Measurements from ENCODE around the gene PHF1. TPM values are rescaled to one million over a fixed set of nuclear protein-coding genes. Genes with fewer than 3 reads are reported as not detected.

Gene PHF1
- total RNA-seq, 2 experiments from 2014 or later, result 31.0 to 32.3 TPM

DNA sequence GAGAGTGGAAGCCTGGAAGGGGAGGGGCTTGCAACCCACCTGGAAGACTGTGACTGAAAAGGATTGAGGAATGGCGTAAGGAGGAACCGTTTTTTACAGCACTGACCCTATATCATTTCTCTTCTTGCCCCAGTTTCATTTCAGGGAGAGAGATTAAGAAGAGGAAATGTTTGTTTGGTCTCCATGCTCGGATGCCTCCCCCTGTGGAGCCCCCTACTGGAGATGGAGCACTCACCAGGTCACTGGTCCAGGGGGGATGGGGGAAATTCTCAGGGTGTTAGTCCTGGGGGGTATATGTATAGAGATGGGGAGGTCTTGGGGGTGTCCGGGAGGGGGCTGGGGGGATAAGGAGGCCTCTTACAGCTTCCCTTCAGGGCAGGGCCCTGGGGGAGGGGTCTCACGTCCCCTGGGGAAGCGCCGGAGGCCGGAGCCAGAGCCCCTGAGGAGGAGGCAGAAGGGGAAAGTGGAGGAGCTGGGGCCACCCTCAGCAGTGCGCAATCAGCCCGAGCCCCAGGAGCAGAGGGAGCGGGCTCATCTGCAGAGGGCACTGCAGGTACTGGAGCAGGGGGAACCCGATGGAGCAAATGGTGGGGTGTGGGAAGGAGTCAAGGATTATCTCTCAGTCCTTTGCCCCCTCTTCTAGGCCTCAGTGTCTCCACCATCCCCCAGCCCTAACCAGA is 3.9 kb downstream of the PHF1 start:
- Mint-ChIP-seq H3K4me3 (no peak overlapping the region), H3K9me3 (no peaks in the 10 kb centered on the region), H3K4me1 (ENCODE audit: low read depth) (peaks cover 70% of the 10 kb centered on the region), H3K27me3 (ENCODE audit: low read depth) (no peaks in the 10 kb centered on the region), H3K36me3 (ENCODE audit: low read depth) (peaks cover 26% of the 10 kb centered on the region), H3K27ac (peak overlapping the region; percentile 99)
- no peak for DNase-seq
- intact Hi-C loops (cut with micrococcal nuclease), result loop anchor here (5.0 kb wide), 3 partner anchors 562 to 823 kb away; partner anchors contain the start of genes HMGA1, PSMB8, PSMB9 and TAP1
- CTCF ChIA-PET, result interaction anchor here (0.6 kb wide), 1 partner anchor 12 kb away, joined by 3 read pairs; no protein-coding TSS in a partner anchor

DNA sequence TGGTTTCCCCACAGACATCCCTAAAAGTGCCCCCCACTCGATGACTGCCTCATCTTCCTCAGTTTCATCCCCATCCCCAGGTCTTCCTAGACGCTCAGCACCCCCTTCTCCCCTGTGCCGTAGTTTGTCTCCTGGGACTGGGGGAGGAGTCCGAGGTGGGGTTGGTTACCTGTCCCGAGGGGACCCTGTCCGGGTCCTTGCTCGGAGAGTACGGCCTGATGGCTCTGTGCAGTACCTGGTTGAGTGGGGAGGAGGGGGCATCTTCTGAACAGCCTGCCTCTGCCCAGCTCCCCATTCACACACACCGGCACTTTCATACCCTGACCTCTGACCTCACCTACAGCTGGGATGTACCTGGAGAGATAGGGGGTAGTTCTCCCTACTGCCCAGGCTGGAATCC is 5.0 kb downstream of the PHF1 start:
- Mint-ChIP-seq H3K4me3 (peak overlapping the region; percentile 11), H3K4me1 (ENCODE audit: low read depth) (peaks cover 70% of the 10 kb centered on the region), H3K27me3 (ENCODE audit: low read depth) (no peaks in the 10 kb centered on the region), H3K27ac (peak overlapping the region; percentile 99), H3K36me3 (ENCODE audit: low read depth) (peaks cover 22% of the 10 kb centered on the region), H3K9me3 (no peaks in the 10 kb centered on the region)
- intact Hi-C loops (cut with micrococcal nuclease), result loop anchor here (2.0 to 5.0 kb wide), 3 partner anchors 15 to 821 kb away; partner anchors contain the start of genes HMGA1 and PSMB8
- no peak for DNase-seq
- CTCF ChIA-PET, result interaction anchor here (1.5 to 2.0 kb wide), 2 partner anchors 10 to 13 kb away, joined by 4 to 6 read pairs; no protein-coding TSS in a partner anchor

DNA sequence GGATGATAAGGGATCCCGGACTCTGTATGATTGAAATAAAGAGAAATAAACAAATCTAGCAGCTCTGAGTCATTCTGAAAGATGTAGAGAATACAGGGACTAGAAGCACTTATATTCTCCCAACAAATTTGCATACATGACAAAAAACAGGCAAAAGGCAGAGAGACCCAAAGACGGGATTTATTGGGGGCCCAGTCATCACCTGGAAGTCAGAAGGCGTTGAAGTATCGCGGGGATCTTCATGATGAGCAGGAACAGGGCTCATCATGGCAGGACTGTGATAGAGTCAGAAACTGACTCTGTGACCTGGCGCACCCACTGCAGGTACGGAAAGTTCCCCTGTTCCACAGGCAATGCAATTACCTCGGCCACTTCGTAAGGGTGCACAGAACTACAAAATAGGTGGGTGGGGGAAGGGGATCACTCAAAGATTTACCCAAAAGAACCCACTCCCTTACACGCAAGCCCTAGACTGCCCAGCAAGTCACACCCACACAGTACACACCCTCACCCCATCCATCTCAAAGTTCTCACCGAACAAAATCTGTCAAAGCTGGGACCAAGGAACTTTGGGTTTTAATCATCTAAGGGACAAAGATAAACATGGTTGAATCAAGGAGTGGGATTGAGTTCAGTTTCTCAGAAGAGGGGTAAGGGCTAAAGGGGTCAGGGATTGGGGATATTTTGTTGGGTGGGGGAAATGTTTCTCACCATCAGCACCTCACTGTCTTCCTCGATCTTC is 5.7 kb downstream of the PHF1 start:
- Mint-ChIP-seq H3K27ac (peak overlapping the region; percentile 99), H3K4me1 (ENCODE audit: low read depth) (peaks cover 74% of the 10 kb centered on the region), H3K9me3 (no peaks in the 10 kb centered on the region), H3K36me3 (ENCODE audit: low read depth) (peaks cover 22% of the 10 kb centered on the region), H3K27me3 (ENCODE audit: low read depth) (no peaks in the 10 kb centered on the region), H3K4me3 (peak overlapping the region; percentile 92)
- intact Hi-C loops (cut with micrococcal nuclease), result loop anchor here (2.0 to 5.0 kb wide), 3 partner anchors 14 to 821 kb away; partner anchors contain the start of genes HMGA1 and PSMB8
- CTCF ChIA-PET, result interaction anchor here (0.6 to 2.0 kb wide), 3 partner anchors 10 to 104 kb away, joined by 3 to 6 read pairs (median 4); no protein-coding TSS in a partner anchor
- peak; percentile 77 for DNase-seq

DNA sequence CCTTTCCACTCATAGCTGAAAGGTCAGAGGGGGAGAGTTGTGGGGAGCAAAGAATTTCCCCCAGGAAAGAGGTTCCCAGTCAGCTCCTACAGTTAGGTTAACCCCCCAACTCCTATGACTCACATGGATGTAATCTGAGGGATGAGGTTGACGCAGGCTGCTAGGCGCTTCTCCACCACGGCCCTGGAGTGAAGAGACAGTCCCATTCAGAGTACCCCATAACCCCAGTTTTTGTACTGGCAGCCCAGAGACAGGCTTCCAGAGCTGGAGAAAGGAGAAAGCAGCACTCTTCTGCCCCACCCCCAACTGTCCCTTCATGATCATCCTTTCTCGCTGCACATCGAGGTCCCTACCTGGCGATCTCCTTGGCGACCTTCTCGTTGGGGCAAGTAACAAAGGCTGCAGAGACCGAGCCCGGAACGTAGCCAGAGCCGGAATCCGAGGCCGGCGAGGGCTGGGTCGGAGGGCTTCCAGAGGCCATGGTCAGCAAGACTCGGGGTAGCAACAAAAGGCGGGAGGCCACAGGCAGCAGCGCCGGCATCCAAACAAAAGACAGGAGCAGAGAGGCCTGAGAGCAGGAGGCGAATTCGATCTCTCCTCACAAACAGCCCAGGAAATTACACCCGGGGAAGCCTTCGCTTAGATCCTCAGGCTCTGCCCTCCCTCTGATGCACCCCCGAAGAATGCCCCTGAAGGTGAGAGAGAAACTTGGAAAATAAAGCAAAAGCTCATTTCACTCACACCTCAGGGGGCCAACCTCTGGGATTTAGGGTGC is 6.5 kb downstream of the PHF1 start:
- intact Hi-C loops (cut with micrococcal nuclease), result loop anchor here (2.0 to 5.0 kb wide), 3 partner anchors 13 to 820 kb away; partner anchors contain the start of genes HMGA1 and PSMB8
- Mint-ChIP-seq H3K4me3 (peak overlapping the region; percentile 92), H3K27me3 (ENCODE audit: low read depth) (no peaks in the 10 kb centered on the region), H3K4me1 (ENCODE audit: low read depth) (peaks cover 71% of the 10 kb centered on the region), H3K9me3 (no peaks in the 10 kb centered on the region), H3K36me3 (ENCODE audit: low read depth) (peaks cover 22% of the 10 kb centered on the region), H3K27ac (peak overlapping the region; percentile 99)
- CTCF ChIA-PET, result interaction anchor here (0.6 to 2.0 kb wide), 4 partner anchors 9 to 105 kb away, joined by 3 to 6 read pairs (median 4); no protein-coding TSS in a partner anchor
- DNase-seq, result peak; percentile 56

DNA sequence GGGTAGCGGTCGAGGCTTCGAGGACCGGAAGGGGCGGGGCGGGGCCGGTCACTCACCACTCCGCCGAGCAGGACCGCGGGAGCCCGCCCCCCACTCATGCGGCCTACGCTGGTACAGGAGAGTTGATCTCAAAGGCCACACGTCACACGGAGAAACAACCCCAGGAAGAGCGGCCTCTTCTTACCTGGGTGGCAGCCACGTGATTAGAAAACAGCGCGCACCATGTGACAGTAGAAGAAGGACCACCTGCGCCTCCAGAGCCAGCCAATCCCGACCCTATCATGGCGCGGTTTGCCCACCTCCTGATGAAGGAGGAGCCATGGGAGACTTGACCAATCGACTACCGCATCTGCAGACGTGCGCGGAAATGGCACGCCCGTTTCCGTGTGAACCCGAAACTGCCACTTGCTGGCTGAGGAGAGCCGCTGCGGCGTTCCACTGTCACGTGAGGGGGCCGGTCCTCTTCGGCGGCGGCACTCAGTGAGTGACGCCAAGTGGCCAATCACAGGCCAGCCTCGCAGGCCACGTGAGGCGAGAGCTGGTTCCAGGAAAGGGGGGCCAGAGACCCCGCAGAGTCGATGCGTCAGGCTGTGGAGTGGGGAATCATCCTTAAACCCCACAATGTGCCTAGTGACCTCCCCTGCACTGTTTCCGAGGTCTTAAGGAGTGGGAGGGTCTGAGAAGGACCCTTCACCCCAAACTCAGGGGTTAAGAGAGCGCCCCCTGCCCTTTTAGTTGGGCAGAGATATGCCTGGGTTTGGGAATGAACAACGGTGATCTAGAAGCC is 7.3 kb downstream of the PHF1 start, which contains the start of gene CUTA:
TSS of gene CUTA (minus strand) at position 205 of the 787 bp plus-strand sequence. CDS start at position 98, 107 bp downstream.
- DNase-seq, result peak; percentile 100
- no peaks in the 10 kb centered on the region for H3K9me3 Mint-ChIP-seq
- H3K27ac Mint-ChIP-seq, result peak within 1 kb of the TSS; percentile 99
- CTCF ChIA-PET, result interaction anchor here (0.7 to 1.9 kb wide), 5 partner anchors 13 to 161 kb away, joined by 3 to 9 read pairs (median 3); no protein-coding TSS in a partner anchor
- no peaks in the 10 kb centered on the region for H3K27me3 Mint-ChIP-seq (ENCODE audit: low read depth)
- peaks cover 65% of the 10 kb centered on the region for H3K4me1 Mint-ChIP-seq (ENCODE audit: low read depth)
- peak within 1 kb of the TSS; percentile 92 for H3K4me3 Mint-ChIP-seq
- intact Hi-C loops (cut with micrococcal nuclease), result loop anchor here (1.0 to 5.0 kb wide), 14 partner anchors 8 to 819 kb away; partner anchors contain the start of genes BAK1, HMGA1, KIFC1 and PSMB8
- H3K36me3 Mint-ChIP-seq (ENCODE audit: low read depth), result peaks cover 22% of the 10 kb centered on the region

DNA sequence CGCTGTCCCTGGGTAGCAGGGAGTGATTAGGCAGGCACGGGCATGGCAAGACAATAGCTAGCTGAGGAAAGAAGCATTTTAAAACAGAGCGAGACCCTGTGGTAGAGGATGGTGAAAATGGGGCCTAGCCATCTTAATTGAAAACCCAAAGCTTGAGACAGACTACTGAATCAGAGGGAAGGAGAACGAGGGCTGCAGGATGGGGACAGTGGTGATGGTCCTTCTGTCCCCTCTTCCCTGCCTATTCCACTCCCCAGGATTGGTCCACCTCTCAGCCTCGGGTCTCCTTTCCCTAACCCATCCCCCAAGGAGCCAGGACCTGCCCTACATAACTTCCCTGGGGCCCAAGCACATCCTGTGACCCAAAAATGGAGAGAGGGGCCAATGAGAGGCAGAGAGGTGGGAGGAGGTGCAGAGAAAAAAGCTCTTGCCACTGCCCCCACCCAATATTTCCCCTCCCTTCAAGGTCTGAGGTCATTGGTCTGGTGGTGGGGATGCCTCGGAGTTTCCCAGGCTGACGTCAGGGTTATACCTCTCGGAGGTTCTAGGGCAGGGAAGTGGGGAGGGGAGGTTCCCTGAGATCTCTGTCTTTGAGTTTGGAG is 8.0 kb downstream of the PHF1 start:
- H3K27me3 Mint-ChIP-seq (ENCODE audit: low read depth), result no peaks in the 10 kb centered on the region
- H3K27ac Mint-ChIP-seq, result peak overlapping the region; percentile 99
- peak overlapping the region; percentile 92 for H3K4me3 Mint-ChIP-seq
- DNase-seq, result peak; percentile 86
- intact Hi-C loops (cut with micrococcal nuclease), result loop anchor here (1.0 to 5.0 kb wide), 13 partner anchors 8 to 819 kb away; partner anchors contain the start of genes BAK1, HMGA1, KIFC1 and PSMB8
- CTCF ChIA-PET, result interaction anchor here (0.6 to 1.9 kb wide), 9 partner anchors 10 to 160 kb away, joined by 3 to 9 read pairs (median 3); no protein-coding TSS in a partner anchor
- H3K9me3 Mint-ChIP-seq, result no peaks in the 10 kb centered on the region
- H3K36me3 Mint-ChIP-seq (ENCODE audit: low read depth), result peaks cover 22% of the 10 kb centered on the region
- peaks cover 61% of the 10 kb centered on the region for H3K4me1 Mint-ChIP-seq (ENCODE audit: low read depth)

DNA sequence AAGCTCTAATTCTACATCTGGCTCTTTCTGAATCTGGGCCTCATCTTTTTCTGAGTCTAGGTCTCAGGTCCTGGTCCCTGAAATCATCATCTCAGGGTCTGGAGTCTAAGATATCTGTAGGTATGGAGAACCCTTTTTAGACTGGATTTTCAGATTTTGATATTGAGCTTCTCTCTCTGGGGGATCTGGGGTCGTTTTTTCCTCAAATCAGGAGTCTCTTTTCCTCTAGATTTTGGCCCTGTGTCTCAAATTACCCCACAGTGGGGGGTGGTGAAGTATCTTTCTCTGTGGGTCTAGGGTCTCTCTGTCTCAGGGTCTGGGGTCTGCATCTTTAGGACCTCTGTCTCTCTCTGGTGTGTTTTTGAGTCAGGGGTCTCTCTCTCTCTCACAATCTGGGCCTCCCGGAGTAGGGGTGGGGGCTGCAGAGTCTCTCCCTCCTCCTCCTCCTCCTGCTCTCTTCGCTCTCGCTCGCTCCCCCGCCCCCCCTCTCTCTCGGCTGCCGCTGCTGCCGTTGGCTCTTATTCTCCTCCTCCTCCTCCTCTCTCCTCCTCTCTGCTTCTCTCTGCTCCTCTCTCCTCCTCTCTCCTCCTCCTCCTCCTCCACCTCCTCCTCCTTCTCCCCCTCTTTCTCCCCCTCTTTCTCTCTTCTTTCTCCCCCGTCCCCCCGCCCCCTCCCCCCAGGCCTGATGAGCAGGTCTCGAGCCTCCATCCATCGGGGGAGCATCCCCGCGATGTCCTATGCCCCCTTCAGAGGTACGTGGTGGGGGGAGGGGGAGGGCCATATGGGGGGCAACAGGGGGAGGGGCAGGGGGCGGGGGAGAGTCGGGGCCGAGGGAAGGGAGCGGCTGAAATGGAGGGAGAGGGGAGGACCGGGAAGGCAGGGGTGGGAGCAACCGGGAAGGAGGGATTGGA is 9.0 kb downstream of the PHF1 start, which contains the start of gene SYNGAP1:
TSS of gene SYNGAP1 (plus strand) at position 486 of the 911 bp plus-strand sequence. CDS start at position 686, 200 bp downstream.
- intact Hi-C loops (cut with micrococcal nuclease), result loop anchor here (2.0 to 5.0 kb wide), 6 partner anchors 107 to 817 kb away; partner anchors contain the start of genes BAK1, HMGA1, PSMB8 and VPS52
- peak within 1 kb of the TSS; percentile 92 for H3K4me3 Mint-ChIP-seq
- peaks cover 13% of the 10 kb centered on the region for H3K36me3 Mint-ChIP-seq (ENCODE audit: low read depth)
- peaks cover 55% of the 10 kb centered on the region for H3K4me1 Mint-ChIP-seq (ENCODE audit: low read depth)
- CTCF ChIA-PET, result interaction anchor here (0.6 to 1.9 kb wide), 6 partner anchors 9 to 159 kb away, joined by 3 to 9 read pairs (median 4); no protein-coding TSS in a partner anchor
- no peaks in the 10 kb centered on the region for H3K9me3 Mint-ChIP-seq
- no peaks in the 10 kb centered on the region for H3K27me3 Mint-ChIP-seq (ENCODE audit: low read depth)
- DNase-seq, result peak; percentile 74
- H3K27ac Mint-ChIP-seq, result peak within 1 kb of the TSS; percentile 99

DNA sequence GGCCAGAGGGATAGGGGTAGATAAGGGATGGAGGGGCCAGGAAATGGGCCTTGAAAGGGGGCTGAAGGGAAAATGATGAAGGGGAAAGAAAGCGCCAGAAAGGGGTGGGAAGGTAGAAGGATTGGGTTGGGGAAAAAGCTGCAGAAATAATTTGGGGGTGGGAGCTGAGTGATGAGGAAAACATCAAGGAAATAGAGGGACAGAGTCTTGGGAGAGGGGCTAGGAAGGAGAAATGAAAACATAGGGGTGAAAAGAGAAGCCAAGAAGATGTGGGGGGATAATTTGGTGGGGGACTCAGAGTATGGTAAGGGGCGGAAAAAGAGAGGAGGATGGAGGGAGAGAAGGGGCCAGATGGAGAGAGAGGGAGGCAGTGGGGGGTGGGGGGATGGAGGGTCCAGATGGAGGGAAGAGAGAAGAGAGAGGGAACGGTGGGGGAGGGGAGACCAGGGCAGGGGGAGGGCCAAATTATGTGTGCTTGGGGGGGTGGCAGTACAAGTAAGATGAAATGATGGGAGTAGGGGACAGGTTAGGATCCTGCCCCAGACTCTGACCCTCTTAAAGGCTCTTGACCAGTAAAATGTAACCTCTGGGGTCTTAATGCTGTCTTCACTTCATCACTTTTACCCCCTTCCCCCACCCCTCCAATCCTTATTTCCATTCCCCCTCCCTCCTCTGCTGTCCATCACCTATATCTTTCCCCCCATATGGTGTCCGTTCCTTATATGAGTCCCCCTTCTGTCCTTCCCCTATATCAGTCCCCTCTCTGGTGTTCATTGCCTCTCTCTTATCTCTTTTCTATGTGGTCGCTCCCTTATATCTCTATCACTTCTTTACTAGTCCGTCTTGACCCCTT is 9.9 kb downstream of the PHF1 start:
- Mint-ChIP-seq H3K4me3 (peak overlapping the region; percentile 62), H3K4me1 (ENCODE audit: low read depth) (peaks cover 53% of the 10 kb centered on the region), H3K27me3 (ENCODE audit: low read depth) (no peaks in the 10 kb centered on the region), H3K27ac (no peak overlapping the region), H3K36me3 (ENCODE audit: low read depth) (peaks cover 10% of the 10 kb centered on the region), H3K9me3 (no peaks in the 10 kb centered on the region)
- CTCF ChIA-PET, result no interaction called here
- intact Hi-C loops (cut with micrococcal nuclease), result no loop called here
- DNase-seq, result no peak

DNA sequence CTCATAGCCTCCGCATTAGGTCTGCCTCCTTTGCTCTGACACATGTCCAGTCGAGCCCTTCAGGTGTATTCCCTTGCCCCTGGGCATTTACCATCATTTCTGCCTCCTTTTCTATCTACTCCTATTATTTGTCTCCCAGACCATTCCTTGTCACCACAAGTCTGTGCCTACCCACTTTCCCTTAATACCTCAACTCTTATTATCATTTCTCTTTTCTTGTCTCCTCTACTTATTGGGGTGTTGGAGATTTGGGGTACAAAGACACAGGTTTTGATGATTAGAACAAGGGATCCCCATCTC is 10.5 kb downstream of the PHF1 start:
- intact Hi-C loops (cut with micrococcal nuclease), result no loop called here
- Mint-ChIP-seq H3K36me3 (ENCODE audit: low read depth) (peaks cover 8% of the 10 kb centered on the region), H3K4me1 (ENCODE audit: low read depth) (peaks cover 48% of the 10 kb centered on the region), H3K4me3 (peak overlapping the region; percentile 17), H3K27me3 (ENCODE audit: low read depth) (no peaks in the 10 kb centered on the region), H3K27ac (no peak overlapping the region), H3K9me3 (no peaks in the 10 kb centered on the region)
- CTCF ChIA-PET, result no interaction called here
- no peak for DNase-seq
